NCI-H2227 treated with DMSO at 0.1 percent for 48 hours (cell line): ENCODE data around the gene PTK6.
"Not testable (repeated sequence)": the region's sequence is repeated elsewhere in the genome, so short reads cannot be mapped to it uniquely, and the experiment has no call there.

Experiments used
- DNase-seq: peaks from one replicate; lab custom pipeline; 2025; lab: John Stamatoyannopoulos, UW

Gene PTK6

GRCh38 chr20:63529861-63530787 is 7.1 kb downstream of the PTK6 start:
- no peak for DNase-seq

GRCh38 chr20:63529180-63529860 is 7.9 kb downstream of the PTK6 start:
- no peak for DNase-seq

- no peak for DNase-seq
These were observed 10.0 kb downstream of the PTK6 start for GRCh38 chr20:63527184-63527583.

- no peak for DNase-seq
These were observed 11.2 kb downstream of the PTK6 start for GRCh38 chr20:63525971-63526370.

- no peak for DNase-seq
These were observed 12.0 kb downstream of the PTK6 start for GRCh38 chr20:63525185-63525584.

- no peak for DNase-seq
These were observed 14.1 kb downstream of the PTK6 start for GRCh38 chr20:63522981-63523611.

GRCh38 chr20:63522091-63522868 is 14.9 kb downstream of the PTK6 start:
- DNase-seq, result no peak

GRCh38 chr20:63521602-63522001 is 15.6 kb downstream of the PTK6 start:
- DNase-seq, result no peak

GRCh38 chr20:63520934-63521601 is 16.1 kb downstream of the PTK6 start:
- no peak for DNase-seq

GRCh38 chr20:63520504-63520933 is 16.7 kb downstream of the PTK6 start, which contains the start of gene PPDPF:
Gene PPDPF, plus strand, starts transcription at chr20:63520765. Its CDS starts 544 bp downstream, at chr20:63521309.
- DNase-seq, result peak; percentile 69

GRCh38 chr20:63519668-63520503 is 17.3 kb downstream of the PTK6 start:
- peak; percentile 75 for DNase-seq

- DNase-seq, result no peak
These were observed 18.1 kb downstream of the PTK6 start for GRCh38 chr20:63518946-63519667.

- no peak for DNase-seq
These were observed 18.8 kb downstream of the PTK6 start for GRCh38 chr20:63518351-63518861.

- no peak for DNase-seq
These were observed 19.5 kb downstream of the PTK6 start for GRCh38 chr20:63517376-63518309.

- DNase-seq, result not testable (repeated sequence)
These were observed 22.7 kb downstream of the PTK6 start for GRCh38 chr20:63514520-63514919.

GRCh38 chr20:63513207-63513606 is 24.0 kb downstream of the PTK6 start:
- no peak for DNase-seq

- DNase-seq, result no peak
These were observed 28.1 kb downstream of the PTK6 start for GRCh38 chr20:63509088-63509564.
